ENCODE results near the gene KLHDC3. TPM values are rescaled to one million over a fixed set of nuclear protein-coding genes. Genes with fewer than 3 reads are reported as not detected.

KLHDC3 gene
- 24.9 to 33.1 TPM (median 30.2 TPM) in 5 replicates for total RNA-seq (2022; extraction: Qiagen RNA extraction)

GRCh38 chr6:43013843-43014433, at the start of gene KLHDC3, which contains the start of gene MEA1:
TSS of gene KLHDC3 (plus strand) at chr6:43014249. CDS start at chr6:43017193, 2,944 bp downstream.
TSS of gene MEA1 (minus strand) at chr6:43013946. CDS start at chr6:43013813, 133 bp downstream.

GRCh38 chr6:42978839-42979522, 35.1 kb upstream of the KLHDC3 start, which contains the start of gene PEX6:
TSS of gene PEX6 (minus strand) at chr6:42979181. CDS start at chr6:42979150, 31 bp downstream.

GRCh38 chr6:42984001-42984923, 29.8 kb upstream of the KLHDC3 start, which contains the start of gene PPP2R5D:
TSS of gene PPP2R5D (plus strand) at chr6:42984570. CDS start at chr6:42984678, 108 bp downstream.

GRCh38 chr6:43021270-43022047, 7.4 kb downstream of the KLHDC3 start, which contains the start of gene RRP36:
TSS of gene RRP36 (plus strand) at chr6:43021623. CDS start at chr6:43021655, 32 bp downstream.

GRCh38 chr6:43053545-43054205, 39.6 kb downstream of the KLHDC3 start, which contains the start of gene CUL7:
TSS of gene CUL7 (minus strand) at chr6:43053851. CDS start at chr6:43052788, 1,063 bp downstream.

GRCh38 chr6:43059168-43060033, 45.4 kb downstream of the KLHDC3 start, which contains the start of the genes KLC4 and MRPL2:
TSS of gene KLC4 (plus strand) at chr6:43059631. CDS start at chr6:43061336, 1,705 bp downstream.
TSS of gene MRPL2 (minus strand) at chr6:43059434. CDS start at chr6:43059381, 53 bp downstream.

Other genes with a start within 250 kb of the KLHDC3 start
- gene BICRAL, start 232.2 kb upstream of the KLHDC3 start, total RNA-seq (2022; extraction: Qiagen RNA extraction), result 2.6 to 3.3 TPM (median 3.0 TPM) in 5 replicates
- gene RPL7L1, start 134.6 kb upstream of the KLHDC3 start, total RNA-seq (2022; extraction: Qiagen RNA extraction), result 65.5 to 98.2 TPM (median 67.6 TPM) in 5 replicates
- not detected in 5 replicates for gene PTCRA, start 98.2 kb upstream of the KLHDC3 start, total RNA-seq (2022; extraction: Qiagen RNA extraction)
- gene CNPY3, start 84.8 kb upstream of the KLHDC3 start, total RNA-seq (2022; extraction: Qiagen RNA extraction), result 39.0 to 46.5 TPM (median 44.9 TPM) in 5 replicates
- 0.10 to 0.14 TPM (median 0.12 TPM) in 4 of 5 replicates, not detected in the other for gene GNMT, start 53.5 kb upstream of the KLHDC3 start, total RNA-seq (2022; extraction: Qiagen RNA extraction)
- 6.7 to 10.0 TPM (median 9.7 TPM) in 5 replicates for gene PEX6, start 35.1 kb upstream of the KLHDC3 start, total RNA-seq (2022; extraction: Qiagen RNA extraction)
- 25.0 to 30.2 TPM (median 27.5 TPM) in 5 replicates for gene PPP2R5D, start 29.7 kb upstream of the KLHDC3 start, total RNA-seq (2022; extraction: Qiagen RNA extraction)
- gene MEA1, start 303 bp upstream of the KLHDC3 start, total RNA-seq (2022; extraction: Qiagen RNA extraction), result 88.9 to 97.4 TPM (median 95.8 TPM) in 5 replicates
- gene RRP36, start 7.4 kb downstream of the KLHDC3 start, total RNA-seq (2022; extraction: Qiagen RNA extraction), result 67.9 to 75.6 TPM (median 70.9 TPM) in 5 replicates
- 6.3 to 9.0 TPM (median 7.6 TPM) in 5 replicates for gene CUL7, start 39.6 kb downstream of the KLHDC3 start, total RNA-seq (2022; extraction: Qiagen RNA extraction)
- 58.0 to 62.4 TPM (median 60.0 TPM) in 5 replicates for gene MRPL2, start 45.2 kb downstream of the KLHDC3 start, total RNA-seq (2022; extraction: Qiagen RNA extraction)
- gene KLC4, start 45.4 kb downstream of the KLHDC3 start, total RNA-seq (2022; extraction: Qiagen RNA extraction), result 5.9 to 8.6 TPM (median 7.6 TPM) in 5 replicates
- 3.9 to 5.6 TPM (median 4.8 TPM) in 5 replicates for gene PTK7, start 62.1 kb downstream of the KLHDC3 start, total RNA-seq (2022; extraction: Qiagen RNA extraction)
- 13.7 to 19.0 TPM (median 16.3 TPM) in 5 replicates for gene SRF, start 157.0 kb downstream of the KLHDC3 start, total RNA-seq (2022; extraction: Qiagen RNA extraction)
- gene CUL9, start 167.9 kb downstream of the KLHDC3 start, total RNA-seq (2022; extraction: Qiagen RNA extraction), result 6.6 to 11.6 TPM (median 9.9 TPM) in 5 replicates
- gene DNPH1, start 215.2 kb downstream of the KLHDC3 start, total RNA-seq (2022; extraction: Qiagen RNA extraction), result 70.9 to 113 TPM (median 104 TPM) in 5 replicates
- gene TTBK1, start 229.2 kb downstream of the KLHDC3 start, total RNA-seq (2022; extraction: Qiagen RNA extraction), result 0.03 to 0.06 TPM (median 0.05 TPM) in 5 replicates

Data from A549 treated with CORT108297 at 1 μM for 4 hours (cell line).